ENCODE measurements around the gene GABRR2.

GABRR2 gene

DNA sequence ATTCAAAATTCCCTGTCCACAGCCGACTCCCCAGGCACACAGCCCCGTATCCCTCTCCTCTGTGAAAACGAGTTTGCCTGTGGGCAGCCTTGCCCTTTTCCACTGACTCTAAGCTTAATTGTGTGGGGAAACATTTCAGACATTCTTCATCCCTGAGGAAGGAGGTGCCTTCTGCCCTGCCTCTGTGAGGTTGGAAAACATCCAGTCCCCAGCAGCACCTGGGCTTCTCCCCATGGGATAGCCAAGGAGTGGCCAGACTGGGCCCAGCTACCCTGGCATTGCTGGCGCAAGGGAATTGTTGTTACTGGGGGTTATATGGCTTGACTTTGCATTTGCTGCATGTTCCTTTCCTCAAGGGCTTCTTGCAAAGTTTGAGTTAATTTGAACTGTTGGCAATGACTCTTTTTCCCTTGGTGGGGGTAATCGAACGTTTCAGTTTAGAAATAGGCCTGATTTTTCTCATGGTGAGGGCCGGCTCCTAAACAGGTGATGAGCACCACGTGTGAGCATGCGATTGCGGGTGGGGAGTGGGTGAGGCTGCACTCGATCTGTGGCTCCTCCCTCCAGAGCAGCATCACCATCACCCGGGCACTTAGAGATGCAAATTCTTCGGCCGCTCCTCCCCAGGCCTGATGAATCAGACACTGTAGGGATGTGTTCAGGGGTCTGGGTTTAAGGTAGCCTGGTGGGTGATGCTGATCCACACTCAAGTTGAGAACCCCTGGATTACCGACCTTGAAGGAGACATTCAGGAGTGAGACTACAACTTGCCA is 29.9 kb downstream of the GABRR2 start:
- Histone ChIP-seq H3K36me3 (ENCODE audit: control insufficient read depth in 5 of 5, insufficient read depth in 5 of 5, low read length in 5 of 5) (no peaks in the 10 kb centered on the region), H3K27ac (ENCODE audit: low read depth, low read length) (no peak overlapping the region), H3K27me3 (ENCODE audit: control insufficient read depth in 5 of 5, insufficient read depth in 4 of 5, low read length in 5 of 5) (peaks cover 0 to 3% (median 0%) of the 10 kb centered on the region in 5 donors), H3K9me3 (ENCODE audit: control insufficient read depth in 5 of 5, low read length in 5 of 5) (no peaks in the 10 kb centered on the region), H3K9ac (ENCODE audit: low read length in 5 of 5) (no peak overlapping the region), H3K4me1 (ENCODE audit: control insufficient read depth in 5 of 5, insufficient read depth in 5 of 5, low read length in 5 of 5) (no peaks in the 10 kb centered on the region), H3K4me3 (ENCODE audit: low read depth in 1 of 5, low read length in 5 of 5) (no peak overlapping the region)

DNA sequence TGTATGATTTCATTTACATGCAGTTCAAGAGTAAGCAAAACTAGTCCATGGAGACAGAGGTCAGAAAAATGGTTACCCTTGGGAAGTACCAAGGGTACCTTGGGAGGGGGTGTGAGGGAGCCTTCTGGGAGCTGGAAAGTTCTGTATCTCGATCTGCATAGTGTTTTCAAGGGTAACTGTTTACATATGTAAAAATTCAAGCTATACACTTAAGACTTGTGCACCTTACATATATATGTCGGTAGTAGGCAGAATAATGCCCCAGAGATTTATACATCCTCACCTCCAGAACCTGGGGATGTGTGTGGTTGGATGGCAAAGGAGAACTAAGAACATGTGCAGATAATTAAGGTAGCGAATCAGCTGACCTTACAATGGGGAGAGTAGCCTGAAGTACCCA is 31.0 kb downstream of the GABRR2 start:
- H3K4me1 ChIP-seq (ENCODE audit: control insufficient read depth in 5 of 5, insufficient read depth in 5 of 5, low read length in 5 of 5), result no peaks in the 10 kb centered on the region

DNA sequence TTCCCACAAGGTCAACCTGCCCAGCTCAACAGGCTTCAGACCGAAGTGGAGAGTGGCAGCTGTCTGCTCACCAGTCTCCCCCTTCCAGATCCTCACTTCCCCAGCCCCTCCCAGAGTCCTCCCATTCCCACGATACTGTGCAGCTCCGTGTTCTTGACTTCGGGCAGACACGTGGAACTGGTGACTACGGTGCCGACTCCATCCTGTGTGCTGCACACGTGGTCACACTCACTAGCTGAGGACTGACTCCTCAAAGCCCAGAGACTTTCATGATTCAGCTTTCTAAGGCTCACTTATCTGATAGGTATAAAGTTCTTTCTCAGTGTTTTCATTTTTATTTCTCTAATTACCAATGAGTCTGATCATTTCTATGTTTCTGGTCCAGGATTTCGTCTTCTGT is 32.4 kb downstream of the GABRR2 start:
- H3K9ac ChIP-seq (ENCODE audit: low read length in 5 of 5), result no peak overlapping the region
- H3K9me3 ChIP-seq (ENCODE audit: control insufficient read depth in 5 of 5, low read length in 5 of 5), result no peaks in the 10 kb centered on the region
- H3K27ac ChIP-seq (ENCODE audit: low read depth, low read length), result no peak overlapping the region
- no peaks in the 10 kb centered on the region for H3K4me1 ChIP-seq (ENCODE audit: control insufficient read depth in 5 of 5, insufficient read depth in 5 of 5, low read length in 5 of 5)
- peaks cover 0 to 3% (median 0%) of the 10 kb centered on the region in 5 donors for H3K27me3 ChIP-seq (ENCODE audit: control insufficient read depth in 5 of 5, insufficient read depth in 4 of 5, low read length in 5 of 5)
- no peaks in the 10 kb centered on the region for H3K36me3 ChIP-seq (ENCODE audit: control insufficient read depth in 5 of 5, insufficient read depth in 5 of 5, low read length in 5 of 5)
- H3K4me3 ChIP-seq (ENCODE audit: low read depth in 1 of 5, low read length in 5 of 5), result no peak overlapping the region

More for the DNA sequence above, 31.0 kb downstream of the GABRR2 start:
- Histone ChIP-seq H3K27me3 (ENCODE audit: control insufficient read depth in 5 of 5, insufficient read depth in 4 of 5, low read length in 5 of 5) (peaks cover 0 to 3% (median 0%) of the 10 kb centered on the region in 5 donors), H3K4me3 (ENCODE audit: low read depth in 1 of 5, low read length in 5 of 5) (no peak overlapping the region), H3K9ac (ENCODE audit: low read length in 5 of 5) (no peak overlapping the region), H3K9me3 (ENCODE audit: control insufficient read depth in 5 of 5, low read length in 5 of 5) (no peaks in the 10 kb centered on the region), H3K27ac (ENCODE audit: low read depth, low read length) (no peak overlapping the region), H3K36me3 (ENCODE audit: control insufficient read depth in 5 of 5, insufficient read depth in 5 of 5, low read length in 5 of 5) (no peaks in the 10 kb centered on the region)

DNA sequence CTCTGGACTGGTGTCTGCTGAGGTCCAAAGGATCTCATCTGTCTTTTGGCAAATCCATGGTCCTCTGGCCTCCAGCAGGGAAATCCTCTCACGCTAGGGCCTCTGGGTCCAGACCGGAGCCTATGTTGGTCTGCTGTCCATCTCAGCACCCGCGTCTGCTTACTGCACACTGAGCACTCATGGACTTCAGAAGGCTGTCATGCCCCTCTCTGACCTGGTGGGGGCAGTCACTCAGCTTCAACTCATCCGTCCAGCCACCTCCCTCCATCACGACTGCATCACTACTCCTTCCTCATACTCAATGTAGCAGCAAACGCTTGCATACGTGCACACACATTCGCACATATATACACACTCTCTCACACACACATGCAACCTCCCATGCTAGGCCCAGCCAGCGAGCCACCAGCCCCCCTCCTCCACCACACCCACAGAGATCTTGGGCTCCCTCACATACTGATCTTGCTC is 33.3 kb downstream of the GABRR2 start:
- Histone ChIP-seq H3K4me1 (ENCODE audit: control insufficient read depth in 5 of 5, insufficient read depth in 5 of 5, low read length in 5 of 5) (no peaks in the 10 kb centered on the region), H3K9ac (ENCODE audit: low read length in 5 of 5) (no peak overlapping the region), H3K27me3 (ENCODE audit: control insufficient read depth in 5 of 5, insufficient read depth in 4 of 5, low read length in 5 of 5) (no peaks in the 10 kb centered on the region), H3K27ac (ENCODE audit: low read depth, low read length) (no peak overlapping the region), H3K9me3 (ENCODE audit: control insufficient read depth in 5 of 5, low read length in 5 of 5) (no peaks in the 10 kb centered on the region), H3K4me3 (ENCODE audit: low read depth in 1 of 5, low read length in 5 of 5) (no peak overlapping the region), H3K36me3 (ENCODE audit: control insufficient read depth in 5 of 5, insufficient read depth in 5 of 5, low read length in 5 of 5) (no peaks in the 10 kb centered on the region)

DNA sequence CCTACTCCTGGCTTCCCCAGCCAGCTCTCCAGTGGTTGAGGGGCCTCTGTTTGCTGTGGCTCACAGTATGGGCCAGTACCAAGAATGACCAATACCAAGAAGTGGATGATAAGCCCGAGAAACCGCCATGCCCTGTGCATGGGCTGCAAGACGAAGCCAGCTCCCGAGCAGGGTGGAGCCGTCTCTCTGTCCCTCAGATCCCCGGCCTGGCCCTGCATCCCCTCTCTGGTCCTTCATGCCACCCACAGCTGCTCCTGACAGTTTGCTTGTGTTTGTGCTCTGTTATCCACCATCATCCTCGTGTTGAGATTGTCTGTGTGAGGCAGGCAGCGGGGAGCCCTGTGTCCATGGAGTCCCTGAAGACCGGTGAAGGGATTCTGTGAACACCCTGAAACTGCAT is 36.1 kb downstream of the GABRR2 start:
- H3K27ac ChIP-seq (ENCODE audit: low read depth, low read length), result no peak overlapping the region
- H3K4me1 ChIP-seq (ENCODE audit: control insufficient read depth in 5 of 5, insufficient read depth in 5 of 5, low read length in 5 of 5), result no peaks in the 10 kb centered on the region
- H3K27me3 ChIP-seq (ENCODE audit: control insufficient read depth in 5 of 5, insufficient read depth in 4 of 5, low read length in 5 of 5), result no peaks in the 10 kb centered on the region

GRCh38 chr6:89275900-89276299 is 39.2 kb downstream of the GABRR2 start:
- no peak overlapping the region for H3K9ac ChIP-seq (ENCODE audit: low read length in 5 of 5)
- no peaks in the 10 kb centered on the region for H3K4me1 ChIP-seq (ENCODE audit: control insufficient read depth in 5 of 5, insufficient read depth in 5 of 5, low read length in 5 of 5)
- H3K36me3 ChIP-seq (ENCODE audit: control insufficient read depth in 5 of 5, insufficient read depth in 5 of 5, low read length in 5 of 5), result no peaks in the 10 kb centered on the region
- H3K9me3 ChIP-seq (ENCODE audit: control insufficient read depth in 5 of 5, low read length in 5 of 5), result no peaks in the 10 kb centered on the region
- H3K27me3 ChIP-seq (ENCODE audit: control insufficient read depth in 5 of 5, insufficient read depth in 4 of 5, low read length in 5 of 5), result peaks cover 0 to 3% (median 0%) of the 10 kb centered on the region in 5 donors
- no peak overlapping the region for H3K27ac ChIP-seq (ENCODE audit: low read depth, low read length)
- no peak overlapping the region for H3K4me3 ChIP-seq (ENCODE audit: low read depth in 1 of 5, low read length in 5 of 5)

More for the DNA sequence above, 36.1 kb downstream of the GABRR2 start:
- no peaks in the 10 kb centered on the region for H3K9me3 ChIP-seq (ENCODE audit: control insufficient read depth in 5 of 5, low read length in 5 of 5)
- H3K9ac ChIP-seq (ENCODE audit: low read length in 5 of 5), result no peak overlapping the region
- H3K36me3 ChIP-seq (ENCODE audit: control insufficient read depth in 5 of 5, insufficient read depth in 5 of 5, low read length in 5 of 5), result no peaks in the 10 kb centered on the region
- no peak overlapping the region for H3K4me3 ChIP-seq (ENCODE audit: low read depth in 1 of 5, low read length in 5 of 5)

DNA sequence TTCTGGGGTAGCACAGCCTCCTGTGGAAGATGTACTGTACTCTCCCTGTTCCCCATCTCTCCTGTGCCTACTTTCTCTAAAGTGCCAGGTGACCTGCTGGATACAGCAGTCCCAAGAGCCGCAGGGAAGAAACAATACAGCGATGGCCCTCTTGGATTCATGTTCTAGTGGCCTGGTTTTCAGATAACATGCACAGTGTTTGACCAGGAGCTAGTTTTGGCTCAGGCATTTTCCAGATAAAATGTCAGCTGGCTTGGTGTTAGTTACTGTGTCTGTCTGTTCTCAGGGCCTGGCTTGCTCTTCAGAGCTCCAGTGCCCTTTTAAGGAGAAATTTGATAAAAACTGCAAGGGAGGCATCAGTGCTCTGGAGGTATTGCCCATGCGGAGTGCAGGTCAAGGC is 41.3 kb downstream of the GABRR2 start:
- H3K4me1 ChIP-seq (ENCODE audit: control insufficient read depth in 5 of 5, insufficient read depth in 5 of 5, low read length in 5 of 5), result no peaks in the 10 kb centered on the region
- H3K9ac ChIP-seq (ENCODE audit: low read length in 5 of 5), result no peak overlapping the region
- peaks cover 0 to 3% (median 0%) of the 10 kb centered on the region in 5 donors for H3K27me3 ChIP-seq (ENCODE audit: control insufficient read depth in 5 of 5, insufficient read depth in 4 of 5, low read length in 5 of 5)
- H3K4me3 ChIP-seq (ENCODE audit: low read depth in 1 of 5, low read length in 5 of 5), result no peak overlapping the region
- no peaks in the 10 kb centered on the region for H3K9me3 ChIP-seq (ENCODE audit: control insufficient read depth in 5 of 5, low read length in 5 of 5)
- no peak overlapping the region for H3K27ac ChIP-seq (ENCODE audit: low read depth, low read length)
- no peaks in the 10 kb centered on the region for H3K36me3 ChIP-seq (ENCODE audit: control insufficient read depth in 5 of 5, insufficient read depth in 5 of 5, low read length in 5 of 5)

DNA sequence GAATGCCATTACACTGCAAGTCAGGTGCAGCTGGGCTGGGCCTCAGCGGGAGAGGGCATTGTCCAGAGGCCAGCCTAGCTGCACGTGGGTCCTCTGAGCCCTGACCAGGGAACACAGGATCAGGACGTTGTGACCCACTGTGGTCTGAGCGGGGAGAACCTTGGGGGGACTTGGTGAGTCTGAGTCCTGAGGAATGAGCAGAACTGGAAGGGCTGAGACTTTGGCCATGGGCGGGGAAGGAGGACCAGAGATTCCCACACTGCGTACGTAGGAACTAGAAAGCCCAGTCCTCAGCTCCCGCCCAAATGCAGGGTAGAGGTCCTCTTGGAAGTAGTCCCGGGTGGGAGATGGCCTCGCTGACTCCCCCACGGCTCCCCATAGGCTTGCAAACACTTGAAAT is 42.5 kb downstream of the GABRR2 start:
- no peaks in the 10 kb centered on the region for H3K36me3 ChIP-seq (ENCODE audit: control insufficient read depth in 5 of 5, insufficient read depth in 5 of 5, low read length in 5 of 5)
- peaks cover 0 to 3% (median 0%) of the 10 kb centered on the region in 5 donors for H3K27me3 ChIP-seq (ENCODE audit: control insufficient read depth in 5 of 5, insufficient read depth in 4 of 5, low read length in 5 of 5)
- no peaks in the 10 kb centered on the region for H3K9me3 ChIP-seq (ENCODE audit: control insufficient read depth in 5 of 5, low read length in 5 of 5)
- no peak overlapping the region for H3K27ac ChIP-seq (ENCODE audit: low read depth, low read length)
- H3K4me3 ChIP-seq (ENCODE audit: low read depth in 1 of 5, low read length in 5 of 5), result no peak overlapping the region
- H3K9ac ChIP-seq (ENCODE audit: low read length in 5 of 5), result no peak overlapping the region
- no peaks in the 10 kb centered on the region for H3K4me1 ChIP-seq (ENCODE audit: control insufficient read depth in 5 of 5, insufficient read depth in 5 of 5, low read length in 5 of 5)

GRCh38 chr6:89270951-89271721 is 44.0 kb downstream of the GABRR2 start:
- Histone ChIP-seq H3K9ac (ENCODE audit: low read length in 5 of 5) (no peak overlapping the region), H3K27ac (ENCODE audit: low read depth, low read length) (no peak overlapping the region), H3K27me3 (ENCODE audit: control insufficient read depth in 5 of 5, insufficient read depth in 4 of 5, low read length in 5 of 5) (peaks cover 0 to 3% (median 0%) of the 10 kb centered on the region in 5 donors), H3K36me3 (ENCODE audit: control insufficient read depth in 5 of 5, insufficient read depth in 5 of 5, low read length in 5 of 5) (no peaks in the 10 kb centered on the region), H3K4me3 (ENCODE audit: low read depth in 1 of 5, low read length in 5 of 5) (no peak overlapping the region), H3K4me1 (ENCODE audit: control insufficient read depth in 5 of 5, insufficient read depth in 5 of 5, low read length in 5 of 5) (no peaks in the 10 kb centered on the region), H3K9me3 (ENCODE audit: control insufficient read depth in 5 of 5, low read length in 5 of 5) (no peaks in the 10 kb centered on the region)

DNA sequence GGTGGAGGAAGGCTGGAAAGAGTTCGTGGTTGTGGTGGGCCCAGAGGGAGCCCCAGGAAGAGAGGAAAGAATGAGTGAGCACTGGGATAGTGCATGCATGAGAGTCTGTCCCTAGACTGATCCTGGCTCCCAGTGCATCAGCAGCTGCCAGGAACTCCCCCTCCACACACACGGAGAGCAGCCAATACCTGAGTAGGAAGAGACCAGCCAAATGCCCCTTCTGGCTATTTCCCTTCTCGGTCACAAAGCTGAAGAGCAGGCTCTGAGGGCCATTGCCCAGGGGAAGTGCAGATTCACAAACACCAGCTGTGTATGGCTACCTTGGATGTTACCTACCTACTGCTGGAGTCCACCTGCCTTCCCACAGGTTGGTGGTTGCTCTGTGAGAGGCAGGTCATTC is 45.1 kb downstream of the GABRR2 start:
- Histone ChIP-seq H3K4me3 (ENCODE audit: low read depth in 1 of 5, low read length in 5 of 5) (no peak overlapping the region), H3K9me3 (ENCODE audit: control insufficient read depth in 5 of 5, low read length in 5 of 5) (no peaks in the 10 kb centered on the region), H3K4me1 (ENCODE audit: control insufficient read depth in 5 of 5, insufficient read depth in 5 of 5, low read length in 5 of 5) (no peaks in the 10 kb centered on the region), H3K36me3 (ENCODE audit: control insufficient read depth in 5 of 5, insufficient read depth in 5 of 5, low read length in 5 of 5) (no peaks in the 10 kb centered on the region), H3K27ac (ENCODE audit: low read depth, low read length) (no peak overlapping the region), H3K9ac (ENCODE audit: low read length in 5 of 5) (no peak overlapping the region), H3K27me3 (ENCODE audit: control insufficient read depth in 5 of 5, insufficient read depth in 4 of 5, low read length in 5 of 5) (peaks cover 0 to 3% (median 0%) of the 10 kb centered on the region in 5 donors)
